ENCODE data around the gene METTL26. TPM values are rescaled to one million over a fixed set of nuclear protein-coding genes. Genes with fewer than 3 reads are reported as not detected.
A peak's percentile ranks its signal among the peaks of the same experiment; 100 is the strongest.

Gene METTL26
- total and polyA plus RNA-seq, 10 of the 15 experiments (the other 5 are each of a cell fraction or from before 2014, with no cell fraction given) = 5.4 to 163 (median 79.3) TPM

DNA sequence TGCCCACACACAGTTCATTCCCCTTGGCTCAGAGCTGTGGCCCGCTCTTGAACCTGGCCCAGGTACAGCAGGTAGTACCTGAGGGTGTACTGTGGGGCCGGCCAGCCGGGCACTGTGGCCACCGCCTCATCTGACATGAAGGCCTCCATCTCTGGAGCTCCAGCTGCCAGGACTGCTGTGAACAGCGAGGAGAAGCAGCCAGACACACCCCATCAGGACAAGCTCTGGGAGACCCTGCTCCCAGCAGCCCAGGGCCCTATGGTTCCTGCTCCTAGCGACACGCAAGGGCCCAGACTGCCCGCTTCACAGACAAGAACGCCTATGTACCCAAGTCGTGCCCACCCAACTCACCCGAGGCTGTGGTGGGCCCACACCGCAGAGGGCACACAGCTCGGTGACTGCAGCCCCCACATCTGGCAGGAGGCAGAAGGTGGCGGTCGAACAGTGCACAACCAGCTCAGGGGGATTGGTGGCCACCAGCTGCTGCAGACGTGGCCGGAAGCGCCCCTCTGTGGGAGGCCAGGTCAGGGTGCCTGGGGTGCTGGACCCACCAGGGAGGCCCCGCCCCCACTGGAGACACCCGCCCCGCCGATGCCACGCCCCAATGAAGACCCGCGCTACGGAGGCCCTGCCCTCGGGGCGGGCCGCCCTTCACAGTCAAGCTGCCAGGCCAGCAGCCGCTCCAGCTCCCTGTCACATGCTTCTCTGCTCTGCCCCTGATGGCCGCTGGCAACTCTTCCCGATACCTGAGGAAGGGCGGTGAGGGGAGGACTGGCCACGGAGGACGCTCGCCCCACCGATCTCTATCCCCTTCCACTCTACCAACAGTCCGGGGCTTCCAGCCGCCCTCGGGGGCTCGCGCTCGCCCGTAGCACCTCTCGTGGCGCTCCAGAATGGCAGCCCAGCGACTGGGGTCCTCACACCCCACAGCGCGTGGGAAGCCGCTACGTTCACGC, 43.0 kb upstream of the METTL26 start (continued):
- TF ChIP-seq, protein P1, sequence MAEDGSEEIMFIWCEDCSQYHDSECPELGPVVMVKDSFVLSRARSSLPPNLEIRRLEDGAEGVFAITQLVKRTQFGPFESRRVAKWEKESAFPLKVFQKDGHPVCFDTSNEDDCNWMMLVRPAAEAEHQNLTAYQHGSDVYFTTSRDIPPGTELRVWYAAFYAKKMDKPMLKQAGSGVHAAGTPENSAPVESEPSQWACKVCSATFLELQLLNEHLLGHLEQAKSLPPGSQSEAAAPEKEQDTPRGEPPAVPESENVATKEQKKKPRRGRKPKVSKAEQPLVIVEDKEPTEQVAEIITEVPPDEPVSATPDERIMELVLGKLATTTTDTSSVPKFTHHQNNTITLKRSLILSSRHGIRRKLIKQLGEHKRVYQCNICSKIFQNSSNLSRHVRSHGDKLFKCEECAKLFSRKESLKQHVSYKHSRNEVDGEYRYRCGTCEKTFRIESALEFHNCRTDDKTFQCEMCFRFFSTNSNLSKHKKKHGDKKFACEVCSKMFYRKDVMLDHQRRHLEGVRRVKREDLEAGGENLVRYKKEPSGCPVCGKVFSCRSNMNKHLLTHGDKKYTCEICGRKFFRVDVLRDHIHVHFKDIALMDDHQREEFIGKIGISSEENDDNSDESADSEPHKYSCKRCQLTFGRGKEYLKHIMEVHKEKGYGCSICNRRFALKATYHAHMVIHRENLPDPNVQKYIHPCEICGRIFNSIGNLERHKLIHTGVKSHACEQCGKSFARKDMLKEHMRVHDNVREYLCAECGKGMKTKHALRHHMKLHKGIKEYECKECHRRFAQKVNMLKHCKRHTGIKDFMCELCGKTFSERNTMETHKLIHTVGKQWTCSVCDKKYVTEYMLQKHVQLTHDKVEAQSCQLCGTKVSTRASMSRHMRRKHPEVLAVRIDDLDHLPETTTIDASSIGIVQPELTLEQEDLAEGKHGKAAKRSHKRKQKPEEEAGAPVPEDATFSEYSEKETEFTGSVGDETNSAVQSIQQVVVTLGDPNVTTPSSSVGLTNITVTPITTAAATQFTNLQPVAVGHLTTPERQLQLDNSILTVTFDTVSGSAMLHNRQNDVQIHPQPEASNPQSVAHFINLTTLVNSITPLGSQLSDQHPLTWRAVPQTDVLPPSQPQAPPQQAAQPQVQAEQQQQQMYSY (CRISPR knock-in tag; IDR thresholded peaks at IDR 0.05) = no peak
- no peak for TF ChIP-seq BCL11A (IDR thresholded peaks at IDR 0.05; ENCODE audit: low read depth, low read length)
- no peak for TF ChIP-seq SMAD5 (IDR thresholded peaks at IDR 0.05; ENCODE audit: low read depth)
- TF ChIP-seq, protein P2, sequence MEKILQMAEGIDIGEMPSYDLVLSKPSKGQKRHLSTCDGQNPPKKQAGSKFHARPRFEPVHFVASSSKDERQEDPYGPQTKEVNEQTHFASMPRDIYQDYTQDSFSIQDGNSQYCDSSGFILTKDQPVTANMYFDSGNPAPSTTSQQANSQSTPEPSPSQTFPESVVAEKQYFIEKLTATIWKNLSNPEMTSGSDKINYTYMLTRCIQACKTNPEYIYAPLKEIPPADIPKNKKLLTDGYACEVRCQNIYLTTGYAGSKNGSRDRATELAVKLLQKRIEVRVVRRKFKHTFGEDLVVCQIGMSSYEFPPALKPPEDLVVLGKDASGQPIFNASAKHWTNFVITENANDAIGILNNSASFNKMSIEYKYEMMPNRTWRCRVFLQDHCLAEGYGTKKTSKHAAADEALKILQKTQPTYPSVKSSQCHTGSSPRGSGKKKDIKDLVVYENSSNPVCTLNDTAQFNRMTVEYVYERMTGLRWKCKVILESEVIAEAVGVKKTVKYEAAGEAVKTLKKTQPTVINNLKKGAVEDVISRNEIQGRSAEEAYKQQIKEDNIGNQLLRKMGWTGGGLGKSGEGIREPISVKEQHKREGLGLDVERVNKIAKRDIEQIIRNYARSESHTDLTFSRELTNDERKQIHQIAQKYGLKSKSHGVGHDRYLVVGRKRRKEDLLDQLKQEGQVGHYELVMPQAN (conservative IDR thresholded peaks at IDR 0.05) = 0 out of 2 replicates have a peak, but pooled peaks have one; percentile 12
- no peak for TF ChIP-seq SREBF2 (IDR thresholded peaks at IDR 0.05; ENCODE audit: low read length)

Measured in GM12878 (cell line).